B cell (primary cell): ENCODE results near the gene GFRAL. TPM values are rescaled to one million over a fixed set of nuclear protein-coding genes. Genes with fewer than 3 reads are reported as not detected.

Source experiments
- ATAC-seq: fragments of 200-7000 bp; cut with Tn5 transposase; one replicate; pipeline ENCODE4 v1.10.0; 2021; ENCODE audit warnings: low read depth, mild to moderate bottlenecking, moderate number of reproducible peaks, moderate library complexity
- CTCF ChIA-PET: fragments of 350-600 bp; sonication (Branson Sonifier 250); formaldehyde crosslinking; loops from one replicate; lab custom pipeline; 2021; ENCODE audit warnings: antibody characterized with exemption, inconsistent platforms; lab: Charles Lee
- POLR2A ChIA-PET: fragments of 350-600 bp; sonication (Branson Sonifier 250); formaldehyde crosslinking; loops from one replicate; lab custom pipeline; 2021; ENCODE audit warnings: antibody characterized with exemption; lab: Charles Lee
- DNase-seq: peaks from one replicate; pipeline ENCODE4 v3.0.0; 2013
- H2AFZ ChIP-seq: 2 replicates; pipeline ENCODE4 v1.6.1; 2012; ENCODE audit warnings: mild to moderate bottlenecking, low read depth, low read length; ENCODE audit not compliant: insufficient read depth, poor library complexity, severe bottlenecking
- H3K27ac ChIP-seq, 2 donors: 1 replicate in 1 of 2; 2 replicates in 1 of 2; pipeline ENCODE4 v1.5.1; 2012 to 2013; ENCODE audit warnings: low read length in 2 of 2, mild to moderate bottlenecking in 2 of 2, moderate library complexity in 1 of 2
- H3K27me3 ChIP-seq, 4 experiments: fragments of 200-600 bp in 1 of 4; sonication (generic) in 1 of 4; replicated peaks in 1 of 4; 1 replicate in 2 of 4; 2 replicates in 2 of 4; pipeline versions ENCODE4 v1.6.1 to v1.7.0; 2013 to 2016; ENCODE audit warnings: low read length in 3 of 4, mild to moderate bottlenecking in 2 of 4, mixed read lengths in 1 of 4, moderate library complexity in 1 of 4; ENCODE audit not compliant: insufficient read depth in 4 of 4, control insufficient read depth in 3 of 4; ENCODE audit errors: control extremely low read depth in 1 of 4
- H3K36me3 ChIP-seq, 2 experiments: replicated peaks in 1 of 2; 1 replicate in 1 of 2; 2 replicates in 1 of 2; pipeline versions ENCODE4 v1.6.1 to v1.7.1; 2013; ENCODE audit warnings: low read length in 1 of 2; ENCODE audit not compliant: insufficient read depth in 2 of 2, control insufficient read depth in 1 of 2; ENCODE audit errors: control extremely low read depth in 1 of 2, extremely low read depth in 1 of 2
- H3K4me1 ChIP-seq, 2 donors: fragments of 200-600 bp in 1 of 2; sonication (generic) in 1 of 2; 1 replicate in 1 of 2; 2 replicates in 1 of 2; pipeline versions ENCODE4 v1.5.1 to v1.6.1; 2013 to 2017; ENCODE audit warnings: low read length in 2 of 2; ENCODE audit not compliant: control insufficient read depth in 2 of 2, insufficient read depth in 2 of 2
- H3K4me2 ChIP-seq: replicated peaks from 2 replicates; pipeline ENCODE3; 2012; ENCODE audit warnings: mild to moderate bottlenecking, low read depth, low read length; ENCODE audit not compliant: poor library complexity, severe bottlenecking
- H3K4me3 ChIP-seq, 5 experiments: fragments of 200-600 bp in 1 of 5; sonication (generic) in 1 of 5; 1 replicate in 3 of 5; 2 replicates in 2 of 5; pipeline versions ENCODE4 v1.5.1 to v1.7.0; 2011 to 2016; ENCODE audit warnings: low read length in 4 of 5, mild to moderate bottlenecking in 4 of 5, low read depth in 2 of 5, control low read depth in 1 of 5, moderate library complexity in 1 of 5; ENCODE audit not compliant: insufficient read depth in 1 of 5; ENCODE audit errors: control extremely low read depth in 1 of 5, extremely low read depth in 1 of 5
- H3K79me2 ChIP-seq: fragments of 200-600 bp; sonication (generic); one replicate; pipeline ENCODE4 v1.6.0; 2016; ENCODE audit warnings: low read length; ENCODE audit not compliant: control insufficient read depth, insufficient read depth
- H3K9ac ChIP-seq: fragments of 200-600 bp; sonication (generic); 2 replicates; pipeline ENCODE4 v1.6.1; 2017; ENCODE audit warnings: mild to moderate bottlenecking, low read length, moderate library complexity
- H3K9me3 ChIP-seq, 3 donors: one replicate each; pipeline versions ENCODE4 v1.6.1 to v1.7.1; 2013; ENCODE audit warnings: low read length in 2 of 3; ENCODE audit not compliant: control insufficient read depth in 2 of 3, insufficient read depth in 1 of 3; ENCODE audit errors: control extremely low read depth in 1 of 3
- H4K20me1 ChIP-seq: 2 replicates; pipeline ENCODE4 v1.6.0; 2012; ENCODE audit warnings: mild to moderate bottlenecking, low read length; ENCODE audit not compliant: insufficient read depth, control insufficient read depth, poor library complexity, severe bottlenecking
- H3K27ac Mint-ChIP-seq: one replicate; pipeline ENCODE4 v1.8.0; 2021; ENCODE audit warnings: mixed read lengths
- H3K27me3 Mint-ChIP-seq: one replicate; pipeline ENCODE4 v1.8.0; 2021; ENCODE audit warnings: mixed read lengths
- H3K4me1 Mint-ChIP-seq: one replicate; pipeline ENCODE4 v1.8.0; 2021; ENCODE audit warnings: mixed read lengths
- H3K4me3 Mint-ChIP-seq: one replicate; pipeline ENCODE4 v1.8.0; 2021; ENCODE audit warnings: mixed read lengths
- H3K9me3 Mint-ChIP-seq: one replicate; pipeline ENCODE4 v1.8.0; 2022; ENCODE audit warnings: mixed read lengths; ENCODE audit not compliant: insufficient read depth
- EZH2 ChIP-seq: IDR thresholded peaks from 2 replicates; pipeline ENCODE4 v1.6.1; 2012; ENCODE audit warnings: borderline replicate concordance, low read depth, mild to moderate bottlenecking, moderate library complexity, low read length; ENCODE audit not compliant: insufficient read depth, poor library complexity, severe bottlenecking
- WGBS: methylation state at CpG from one replicate; pipeline ENCODE4 v1.1.5; 2013; ENCODE audit warnings: missing lambda C conversion rate; ENCODE audit not compliant: insufficient coverage; 5-methylcytosine and 5-hydroxymethylcytosine counted together
- intact Hi-C: fragments of 100-400 bp; cut with micrococcal nuclease; formaldehyde crosslinking; loops from one replicate; pipeline ENCODE4 v1.10.0; 2022
- polyA plus RNA-seq: library from polyadenylated mRNA; depleted of rRNA; stranded (reverse); fragments of >200 nt; gene quantifications from 2 replicates; pipeline ENCODE4 v1.2.3, GENCODE V29; 2012
- total RNA-seq, 2 donors: library from RNA; stranded (reverse); fragments of 120-200 nt in 1 of 2; gene quantifications; 1 replicate in 1 of 2; 2 replicates in 1 of 2; pipeline versions ENCODE4 v1.2.3 to v1.2.4, GENCODE V29; 2013 to 2022
- TF ChIP-seq, protein P1 (sequence below): fragments of 200-600 bp; IDR thresholded peaks from one replicate; pipeline ENCODE4 v1.8.0; 2022; ENCODE audit warnings: antibody characterized with exemption, mild to moderate bottlenecking

GFRAL gene
- total and polyA plus RNA-seq, 2 donors (not counting 1 experiment from before 2014, with no cell fraction given) = not detected

DNA sequence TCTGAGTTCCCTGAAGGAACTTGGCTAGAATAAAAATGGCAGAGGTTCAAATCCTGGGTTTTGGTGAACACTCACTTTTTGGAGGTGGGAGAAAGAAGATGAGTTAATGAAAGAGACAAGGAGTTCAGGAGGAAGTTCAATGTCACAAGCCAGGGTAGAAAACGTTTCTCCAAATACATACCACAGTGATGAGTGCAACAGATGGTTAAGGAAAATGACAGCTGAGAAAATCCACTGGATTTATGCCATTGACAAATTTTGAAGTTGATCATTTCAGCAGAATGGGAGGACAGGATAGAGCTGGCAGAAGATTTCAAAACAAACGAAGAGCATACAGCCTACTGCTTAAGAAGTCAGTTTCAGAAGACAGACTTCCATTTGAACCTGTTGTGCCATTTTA, 122.7 kb downstream of the GFRAL start:
- H2AFZ ChIP-seq = no peak overlapping the region
- no peak overlapping the region for H3K4me2 ChIP-seq
- no peak overlapping the region for H3K4me3 ChIP-seq
- no peaks in the 10 kb centered on the region for H3K27me3 ChIP-seq
- intact Hi-C loops = no loop called here
- no peaks in the 10 kb centered on the region for H3K4me1 ChIP-seq
- no peak overlapping the region for H3K9ac ChIP-seq
- POLR2A ChIA-PET = no interaction called here
- DNase-seq (no peak), ATAC-seq (no peak)
- no peaks in the 10 kb centered on the region for H3K4me1 Mint-ChIP-seq
- H3K4me3 Mint-ChIP-seq = no peak overlapping the region
- H3K9me3 Mint-ChIP-seq = peaks cover 2% of the 10 kb centered on the region
- CTCF ChIA-PET = no interaction called here
- H3K36me3 ChIP-seq = no peaks in the 10 kb centered on the region
- H3K27ac Mint-ChIP-seq = no peak overlapping the region
- H3K9me3 ChIP-seq = no peaks in the 10 kb centered on the region
- TF ChIP-seq, protein P1, sequence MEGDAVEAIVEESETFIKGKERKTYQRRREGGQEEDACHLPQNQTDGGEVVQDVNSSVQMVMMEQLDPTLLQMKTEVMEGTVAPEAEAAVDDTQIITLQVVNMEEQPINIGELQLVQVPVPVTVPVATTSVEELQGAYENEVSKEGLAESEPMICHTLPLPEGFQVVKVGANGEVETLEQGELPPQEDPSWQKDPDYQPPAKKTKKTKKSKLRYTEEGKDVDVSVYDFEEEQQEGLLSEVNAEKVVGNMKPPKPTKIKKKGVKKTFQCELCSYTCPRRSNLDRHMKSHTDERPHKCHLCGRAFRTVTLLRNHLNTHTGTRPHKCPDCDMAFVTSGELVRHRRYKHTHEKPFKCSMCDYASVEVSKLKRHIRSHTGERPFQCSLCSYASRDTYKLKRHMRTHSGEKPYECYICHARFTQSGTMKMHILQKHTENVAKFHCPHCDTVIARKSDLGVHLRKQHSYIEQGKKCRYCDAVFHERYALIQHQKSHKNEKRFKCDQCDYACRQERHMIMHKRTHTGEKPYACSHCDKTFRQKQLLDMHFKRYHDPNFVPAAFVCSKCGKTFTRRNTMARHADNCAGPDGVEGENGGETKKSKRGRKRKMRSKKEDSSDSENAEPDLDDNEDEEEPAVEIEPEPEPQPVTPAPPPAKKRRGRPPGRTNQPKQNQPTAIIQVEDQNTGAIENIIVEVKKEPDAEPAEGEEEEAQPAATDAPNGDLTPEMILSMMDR = no peak
- no peak for TF ChIP-seq EZH2
- no CpG with 5 or more reads among the region's 2 CpGs for WGBS
- H3K27me3 Mint-ChIP-seq = no peaks in the 10 kb centered on the region
- H3K79me2 ChIP-seq = no peaks in the 10 kb centered on the region
- H3K27ac ChIP-seq = no peak overlapping the region
- H4K20me1 ChIP-seq = no peaks in the 10 kb centered on the region

Other genes with a start within 250 kb of the GFRAL start
- not detected in 2 replicates for gene HCRTR2, start 153.0 kb upstream of the GFRAL start, total RNA-seq
- gene HCRTR2, start 153.0 kb upstream of the GFRAL start, polyA plus RNA-seq = not detected in 2 replicates